Fibroblast of gingiva (primary cell): ENCODE measurements around the gene TFR2.

Experiments used
- DNase-seq: peaks from one replicate; pipeline ENCODE4 v3.0.0-alpha.2; 2011; ENCODE audit warnings: low read depth

Gene TFR2

DNA sequence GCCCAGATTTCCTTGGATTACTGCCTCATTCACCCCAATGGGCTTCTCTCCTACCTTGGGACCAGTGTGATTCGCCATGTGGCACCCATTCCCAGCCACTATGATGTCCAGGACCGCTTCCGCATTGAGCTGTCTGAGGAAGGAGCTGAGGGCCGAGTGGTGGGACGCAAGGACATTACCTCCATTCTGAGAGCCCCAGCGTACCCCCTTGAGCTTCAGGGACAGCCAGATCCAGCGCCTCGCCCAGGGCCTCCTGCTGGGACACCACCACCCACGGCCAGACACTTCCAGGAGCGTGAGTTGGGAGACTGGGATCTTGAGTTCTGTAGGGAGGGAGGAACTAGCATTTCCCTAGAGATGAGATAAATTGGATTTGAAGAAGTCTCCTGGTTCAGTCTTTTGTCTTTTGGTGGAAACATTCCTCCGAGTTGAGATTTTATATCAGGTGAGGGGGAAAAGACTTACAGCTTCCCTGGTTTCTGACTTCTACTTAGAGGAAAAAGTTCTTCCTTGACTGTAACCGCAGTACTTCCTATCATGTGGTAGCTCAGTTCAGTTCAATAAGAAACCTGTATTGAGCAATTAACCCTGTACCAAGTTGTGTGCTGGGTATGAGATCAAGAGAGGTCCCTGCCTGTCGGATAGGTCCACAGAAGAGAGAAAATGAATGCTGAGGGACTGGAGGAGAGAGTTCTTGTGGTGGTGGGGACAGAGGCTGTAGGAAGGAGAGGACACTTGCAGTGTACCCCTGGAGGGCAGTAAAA is 27.8 kb downstream of the TFR2 start:
- no peak for DNase-seq

DNA sequence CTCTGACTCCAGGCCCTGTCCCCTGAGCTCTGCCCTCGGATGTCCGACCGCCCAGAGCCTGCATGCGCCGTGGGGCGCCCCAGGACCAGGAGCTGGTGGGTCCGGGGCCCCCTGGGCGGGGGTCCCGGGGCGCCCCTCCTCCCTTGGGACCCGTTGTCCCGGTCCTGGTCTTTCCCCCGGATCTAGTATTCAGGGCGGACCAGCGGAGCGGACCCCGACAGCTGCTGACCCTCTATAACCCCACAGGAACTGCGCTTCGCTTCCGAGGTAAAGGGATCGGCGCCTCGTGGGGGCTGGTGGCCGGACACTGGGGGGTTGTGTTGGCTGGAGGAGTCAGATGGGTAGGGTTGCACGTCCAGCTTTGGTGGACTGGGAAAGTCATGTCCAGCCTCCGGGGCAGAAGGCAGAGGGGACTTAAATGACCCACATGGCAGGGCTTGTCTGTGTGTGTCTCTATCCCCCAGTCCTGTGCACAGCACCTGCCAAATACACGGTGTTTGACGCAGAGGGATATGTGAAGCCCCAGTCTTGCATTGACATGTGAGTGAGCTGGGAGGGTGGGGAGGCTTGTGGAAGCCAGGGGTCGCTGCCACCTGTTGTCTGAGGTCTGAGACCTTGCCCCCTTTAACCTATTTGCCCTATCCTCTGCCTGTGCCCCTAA is 28.5 kb downstream of the TFR2 start:
- no peak for DNase-seq

DNA sequence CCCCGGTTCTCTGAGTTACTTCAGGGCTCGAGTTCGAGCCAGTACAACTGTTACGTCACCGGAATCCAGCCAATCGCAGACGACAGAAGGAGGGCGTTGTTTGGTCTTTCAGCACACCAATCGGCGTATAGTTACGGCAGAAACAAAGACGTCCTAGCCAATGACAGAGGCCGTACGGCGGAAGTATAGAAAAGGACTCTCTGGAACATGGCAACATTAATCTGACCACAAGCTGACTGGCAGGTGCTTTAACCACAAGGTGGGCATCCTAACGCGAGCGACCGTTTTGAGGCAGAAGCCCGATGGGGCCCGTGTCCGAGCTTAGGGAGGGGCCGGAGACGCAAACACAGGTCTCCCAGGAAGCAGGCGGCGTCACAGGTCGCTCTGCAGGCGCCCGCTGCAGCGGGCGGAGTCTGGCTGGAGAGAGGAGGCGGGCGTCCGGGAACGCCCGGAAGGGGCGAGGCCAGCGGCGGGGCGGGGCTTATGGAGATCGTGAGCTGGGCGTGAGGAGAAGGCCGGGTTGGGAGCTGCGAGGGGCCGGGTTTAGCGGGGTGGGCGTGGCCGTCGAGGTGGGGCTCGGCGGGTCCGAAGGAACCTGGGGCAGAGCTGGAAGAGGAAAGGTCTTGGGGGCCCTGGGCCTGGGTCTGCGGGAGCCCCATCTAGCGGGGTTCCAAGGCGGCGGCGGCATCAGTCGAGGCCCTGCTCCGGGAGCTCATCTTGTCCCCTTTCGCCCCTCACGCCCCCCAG is 29.2 kb downstream of the TFR2 start, which contains the start of gene MOSPD3:
Gene MOSPD3, plus strand, starts transcription at position 558 of the 747 bp plus-strand sequence. CDS start 252 bp downstream, outside the sequence.
- peak; percentile 99 for DNase-seq

DNA sequence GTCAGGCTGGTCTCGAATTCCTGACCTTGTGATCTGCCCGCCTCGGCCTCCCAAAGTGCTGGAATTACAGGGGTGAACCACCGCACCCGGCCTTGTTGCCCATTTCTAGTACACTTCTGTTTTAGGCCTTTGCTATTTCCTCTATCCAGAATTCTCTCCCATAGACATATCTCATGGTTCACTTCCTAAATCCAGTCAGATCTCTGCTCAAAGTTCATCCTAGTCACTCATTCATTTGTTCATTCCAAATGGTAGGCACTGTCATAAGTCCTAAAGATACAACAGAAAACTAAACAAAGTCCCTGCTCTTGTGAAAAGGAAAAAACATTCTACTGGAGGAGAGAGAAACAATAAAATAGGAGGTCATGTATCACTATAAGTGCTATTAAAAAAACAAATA is 31.4 kb downstream of the TFR2 start:
- no peak for DNase-seq

DNA sequence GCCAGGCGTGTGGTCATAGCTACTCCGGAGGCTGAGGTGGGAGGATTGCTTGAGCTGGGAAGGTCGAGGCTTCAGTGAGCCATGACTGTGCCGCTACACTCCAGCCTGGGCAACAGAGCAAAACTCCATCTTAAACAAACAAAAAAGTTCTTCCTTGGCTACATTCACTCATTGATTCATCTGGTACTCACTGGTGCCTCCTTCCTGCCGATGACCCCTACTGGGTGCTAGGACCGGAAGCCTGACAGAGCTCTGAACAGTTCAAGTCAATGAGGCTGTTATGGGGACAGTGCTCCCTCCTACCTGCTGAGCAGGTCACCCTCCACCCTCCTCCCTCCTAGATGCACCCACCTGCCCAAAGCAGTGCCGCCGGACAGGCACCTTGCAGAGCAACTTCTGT is 34.2 kb downstream of the TFR2 start:
- DNase-seq: no peak

DNA sequence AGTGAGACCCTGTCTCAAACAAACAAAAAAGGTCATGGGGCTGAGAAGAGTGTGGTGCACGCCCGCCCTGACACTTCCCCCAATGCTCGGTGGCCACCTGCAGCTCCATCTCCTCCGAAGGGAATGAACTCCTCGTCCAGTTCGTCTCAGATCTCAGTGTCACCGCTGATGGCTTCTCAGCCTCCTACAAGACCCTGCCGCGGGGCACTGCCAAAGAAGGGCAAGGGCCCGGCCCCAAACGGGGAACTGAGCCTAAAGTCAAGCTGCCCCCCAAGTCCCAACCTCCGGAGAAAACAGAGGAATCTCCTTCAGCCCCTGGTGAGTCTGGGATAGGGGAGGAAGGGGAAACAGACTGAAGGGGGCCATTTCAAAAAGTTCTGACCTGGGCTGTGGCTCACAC is 35.0 kb downstream of the TFR2 start:
- no peak for DNase-seq

DNA sequence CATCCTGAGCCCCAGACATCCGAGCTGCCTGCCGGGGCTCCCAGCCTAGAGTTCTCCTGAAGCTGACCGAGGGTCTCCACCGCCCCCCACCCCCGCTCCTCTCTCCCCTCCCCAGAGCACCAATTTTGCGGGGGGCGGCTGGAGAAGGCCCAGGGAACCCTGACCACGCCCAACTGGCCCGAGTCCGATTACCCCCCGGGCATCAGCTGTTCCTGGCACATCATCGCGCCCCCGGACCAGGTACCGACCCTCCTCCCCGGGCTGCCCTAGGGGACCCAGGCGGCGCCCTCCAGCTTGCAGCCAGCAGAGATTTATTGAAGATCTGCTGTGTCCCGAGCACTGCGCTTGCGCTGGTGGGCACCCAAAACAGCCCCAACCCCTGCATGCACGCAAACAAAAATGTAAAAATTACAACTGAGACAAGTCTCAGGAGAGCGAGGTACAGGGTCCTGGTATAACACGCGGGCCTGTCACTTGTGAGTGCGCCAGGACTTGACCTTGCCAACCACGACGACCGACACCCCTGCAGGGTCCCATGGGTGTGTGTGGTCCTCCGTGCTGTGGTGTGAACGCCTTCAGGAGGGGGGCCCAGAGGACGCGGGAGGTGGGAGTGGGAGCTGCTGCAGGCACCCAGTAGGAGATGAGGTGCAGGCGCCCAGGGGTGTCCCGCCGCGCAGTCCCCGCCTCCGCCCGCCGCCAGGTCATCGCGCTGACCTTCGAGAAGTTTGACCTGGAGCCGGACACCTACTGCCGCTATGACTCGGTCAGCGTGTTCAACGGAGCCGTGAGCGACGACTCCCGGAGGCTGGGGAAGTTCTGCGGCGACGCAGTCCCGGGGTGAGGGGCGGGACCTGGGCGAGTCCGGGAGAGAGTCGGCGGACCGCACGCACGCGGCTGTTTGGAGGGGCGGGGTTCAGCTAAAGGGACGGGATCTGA is 36.1 kb downstream of the TFR2 start:
- DNase-seq: no peak

DNA sequence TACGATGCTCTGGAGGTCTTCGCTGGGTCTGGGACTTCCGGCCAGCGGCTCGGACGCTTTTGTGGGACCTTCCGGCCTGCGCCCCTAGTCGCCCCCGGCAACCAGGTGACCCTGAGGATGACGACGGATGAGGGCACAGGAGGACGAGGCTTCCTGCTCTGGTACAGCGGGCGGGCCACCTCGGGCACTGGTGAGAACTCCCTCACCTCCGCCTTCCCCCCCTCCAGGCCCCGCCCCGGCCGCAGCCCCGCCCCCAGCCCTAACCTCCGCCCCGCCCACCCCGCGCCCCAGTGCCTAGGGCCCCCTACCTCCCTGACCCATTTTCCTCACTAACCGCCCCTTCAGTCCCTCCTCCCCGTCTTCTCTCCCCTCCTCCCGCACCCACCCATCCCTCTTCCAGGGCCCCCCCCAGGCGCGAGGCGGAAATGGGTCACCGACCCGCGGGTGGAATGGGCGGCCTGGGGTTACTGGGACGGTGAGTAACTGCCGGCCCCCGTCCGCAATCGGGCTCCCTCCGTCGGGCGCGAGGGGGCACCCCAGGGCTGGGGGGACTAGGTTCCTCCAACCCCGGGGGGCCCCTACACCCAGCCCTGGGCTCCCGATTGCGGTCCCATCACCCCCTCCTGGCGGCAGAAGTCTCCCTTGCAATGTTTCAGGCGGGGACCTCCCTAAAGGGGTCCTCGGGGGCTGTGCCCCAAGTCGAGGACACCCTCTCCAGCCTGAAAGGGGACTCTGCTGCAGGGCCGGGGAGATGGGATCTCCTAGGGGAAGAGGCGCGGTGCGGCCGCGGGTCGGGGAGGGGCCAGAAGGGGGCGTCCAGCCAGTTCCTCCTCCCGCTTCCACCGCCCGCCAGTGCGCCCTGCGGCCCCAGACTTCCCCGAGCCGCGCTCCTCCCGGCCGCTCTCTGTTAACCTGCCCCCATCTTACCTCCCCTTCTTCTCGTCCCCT is 37.0 kb downstream of the TFR2 start:
- peak; percentile 51 for DNase-seq

DNA sequence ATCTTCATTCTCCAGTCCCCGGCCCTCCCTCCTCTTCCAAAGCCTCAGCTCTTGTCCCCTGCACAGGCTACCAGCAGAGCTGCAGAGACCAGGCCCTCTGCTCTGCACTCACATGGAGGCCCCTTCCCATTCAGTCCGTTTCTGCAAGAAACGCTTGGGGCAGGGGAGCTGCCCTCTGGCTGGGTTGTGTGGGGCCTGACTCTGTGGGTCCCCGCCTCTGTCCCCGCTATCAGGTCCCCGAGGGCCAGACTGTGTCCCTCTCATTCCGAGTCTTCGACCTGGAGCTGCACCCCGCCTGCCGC is 37.7 kb downstream of the TFR2 start:
- no peak for DNase-seq

DNA sequence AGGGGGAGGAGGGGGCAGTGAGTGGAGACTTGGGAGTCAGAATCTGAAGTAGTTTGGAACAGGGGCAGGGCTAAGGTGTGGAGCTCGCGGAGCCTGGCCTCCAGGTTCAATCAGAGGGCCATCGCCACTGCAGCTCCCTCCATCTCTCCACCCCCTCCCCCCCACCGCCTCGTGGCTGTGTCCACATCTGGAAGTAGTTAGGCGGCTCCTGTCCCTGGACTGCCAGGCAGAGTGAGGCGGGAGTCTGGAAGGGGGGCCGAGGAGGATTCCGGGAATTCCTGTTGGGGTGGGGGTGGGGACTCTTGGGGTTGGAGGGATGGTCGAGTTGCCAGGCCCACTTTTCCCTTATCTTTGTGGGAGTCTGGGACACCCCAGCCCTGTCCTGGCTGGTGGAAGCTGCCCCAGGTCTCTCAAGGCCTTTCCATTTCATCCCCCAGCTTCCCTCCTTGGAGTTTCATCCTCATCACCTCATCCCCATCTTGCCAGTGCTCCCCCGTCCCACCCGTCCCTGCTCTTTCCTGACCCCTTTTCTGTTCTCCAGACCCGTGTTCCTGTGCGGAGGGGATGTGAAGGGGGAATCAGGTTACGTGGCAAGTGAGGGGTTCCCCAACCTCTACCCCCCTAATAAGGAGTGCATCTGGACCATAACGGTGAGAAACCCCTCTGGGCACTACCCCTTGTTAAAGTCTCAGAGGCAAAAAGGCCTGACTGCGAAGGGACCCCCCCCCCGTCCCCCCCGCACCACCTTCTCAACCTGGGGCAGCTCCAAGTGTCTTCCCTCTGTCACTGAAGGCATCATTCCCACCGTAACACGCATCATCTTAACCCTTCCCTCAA is 38.2 kb downstream of the TFR2 start:
- DNase-seq: peak; percentile 88

DNA sequence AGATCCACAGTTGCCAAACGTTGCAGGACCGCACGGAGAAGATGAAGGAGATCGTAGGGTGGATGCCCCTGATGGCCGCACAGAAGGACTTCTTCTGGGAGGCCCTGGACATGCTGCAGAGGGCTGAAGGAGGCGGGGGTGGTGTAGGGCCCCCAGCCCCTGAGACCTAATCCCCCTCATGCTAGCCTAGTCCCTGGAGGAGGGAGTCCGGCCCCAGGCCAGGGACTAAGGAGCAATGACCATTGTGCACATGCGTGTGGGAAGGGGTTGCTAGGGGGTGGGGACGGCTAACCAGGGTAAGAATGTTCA is 40.7 kb downstream of the TFR2 start:
- DNase-seq: no peak

DNA sequence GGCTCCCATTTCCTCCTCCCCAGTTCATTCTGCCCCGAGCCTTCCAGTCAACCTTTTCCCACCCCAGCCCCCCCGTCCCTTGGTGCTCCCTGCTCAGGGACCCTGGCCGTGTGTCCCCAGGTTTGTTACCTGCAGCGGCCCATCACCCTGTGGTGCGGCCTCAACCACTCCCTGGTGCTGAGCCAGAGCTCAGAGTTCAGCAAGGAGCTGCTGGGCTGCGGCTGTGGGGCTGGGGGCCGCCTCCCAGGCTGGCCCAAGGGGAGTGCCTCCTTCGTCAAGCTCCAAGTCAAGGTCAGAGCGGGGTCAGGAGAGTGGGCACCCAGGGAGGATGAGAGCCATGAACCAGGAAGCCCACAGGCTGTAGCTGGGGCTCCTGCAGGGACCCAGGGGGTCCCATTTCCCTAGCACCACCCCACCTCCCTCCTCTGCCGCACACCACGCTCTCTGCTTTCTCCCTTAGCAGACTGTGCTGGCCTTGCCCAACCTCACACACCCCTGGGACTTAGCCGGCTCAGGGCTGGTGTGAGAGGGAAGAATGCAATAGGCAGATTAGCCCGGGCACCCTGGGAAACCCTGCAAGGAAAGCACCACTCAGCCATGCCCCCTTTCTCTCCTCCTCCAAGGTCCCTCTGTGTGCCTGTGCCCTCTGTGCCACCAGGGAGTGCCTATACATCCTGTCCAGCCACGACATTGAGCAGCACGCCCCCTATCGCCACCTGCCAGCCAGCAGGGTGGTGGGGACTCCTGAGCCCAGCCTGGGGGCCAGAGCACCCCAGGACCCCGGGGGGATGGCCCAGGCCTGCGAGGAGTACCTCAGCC is 41.2 kb downstream of the TFR2 start:
- no peak for DNase-seq

DNA sequence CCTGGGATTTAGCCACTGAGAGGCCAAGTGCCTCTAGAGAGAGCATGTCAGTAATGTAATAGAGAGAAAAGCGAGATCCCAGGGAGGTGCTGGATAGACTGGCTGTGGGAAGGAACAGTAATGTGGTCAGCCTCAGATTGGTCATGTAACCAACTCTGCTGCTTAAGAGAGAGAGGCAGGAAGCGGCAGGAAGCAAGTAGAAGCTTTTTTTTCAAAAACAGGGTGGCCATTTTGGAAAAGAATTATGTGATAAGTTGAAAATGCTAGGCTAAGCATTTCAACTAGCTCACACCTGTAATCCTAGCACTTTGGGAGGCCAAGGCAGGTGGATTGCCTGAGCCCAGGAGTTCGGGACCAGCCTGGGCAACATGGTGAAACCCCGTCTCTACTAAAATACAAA is 42.9 kb downstream of the TFR2 start:
- no peak for DNase-seq

DNA sequence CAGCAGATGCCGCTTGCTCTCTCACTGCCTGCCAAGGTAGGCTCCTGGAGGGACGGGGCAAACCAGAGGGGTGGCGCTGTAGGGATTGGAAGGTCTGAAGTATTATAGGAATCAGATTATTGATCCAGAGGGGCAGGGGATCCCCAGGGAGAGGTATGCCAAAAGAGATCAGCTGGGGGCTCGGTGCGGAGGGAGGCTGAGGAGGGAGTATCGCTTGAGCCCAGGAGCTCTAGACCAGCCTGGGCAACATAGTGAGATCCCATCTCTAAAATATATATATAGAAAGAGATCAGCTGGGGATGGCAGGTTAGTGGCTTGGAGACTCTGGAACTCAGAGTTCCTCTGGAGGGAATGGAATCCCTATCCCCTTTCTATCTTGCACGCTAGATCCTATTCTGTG is 46.2 kb downstream of the TFR2 start:
- DNase-seq: no peak

DNA sequence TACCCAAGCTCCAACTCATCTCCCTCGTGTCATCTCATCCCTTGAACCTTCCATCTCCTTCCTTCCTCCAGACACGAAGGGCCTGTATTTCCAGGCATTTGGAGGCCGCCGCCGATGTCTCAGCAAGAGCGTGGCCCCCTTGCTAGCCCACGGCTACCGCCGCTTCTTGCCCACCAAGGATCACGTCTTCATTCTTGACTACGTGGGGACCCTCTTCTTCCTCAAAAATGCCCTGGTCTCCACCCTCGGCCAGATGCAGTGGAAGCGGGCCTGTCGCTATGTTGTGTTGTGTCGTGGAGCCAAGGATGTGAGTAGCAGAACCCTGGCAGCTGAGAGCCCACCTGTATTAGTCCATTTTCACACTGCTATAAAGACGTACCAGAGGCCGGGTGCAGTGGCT is 49.8 kb downstream of the TFR2 start:
- DNase-seq: no peak

DNA sequence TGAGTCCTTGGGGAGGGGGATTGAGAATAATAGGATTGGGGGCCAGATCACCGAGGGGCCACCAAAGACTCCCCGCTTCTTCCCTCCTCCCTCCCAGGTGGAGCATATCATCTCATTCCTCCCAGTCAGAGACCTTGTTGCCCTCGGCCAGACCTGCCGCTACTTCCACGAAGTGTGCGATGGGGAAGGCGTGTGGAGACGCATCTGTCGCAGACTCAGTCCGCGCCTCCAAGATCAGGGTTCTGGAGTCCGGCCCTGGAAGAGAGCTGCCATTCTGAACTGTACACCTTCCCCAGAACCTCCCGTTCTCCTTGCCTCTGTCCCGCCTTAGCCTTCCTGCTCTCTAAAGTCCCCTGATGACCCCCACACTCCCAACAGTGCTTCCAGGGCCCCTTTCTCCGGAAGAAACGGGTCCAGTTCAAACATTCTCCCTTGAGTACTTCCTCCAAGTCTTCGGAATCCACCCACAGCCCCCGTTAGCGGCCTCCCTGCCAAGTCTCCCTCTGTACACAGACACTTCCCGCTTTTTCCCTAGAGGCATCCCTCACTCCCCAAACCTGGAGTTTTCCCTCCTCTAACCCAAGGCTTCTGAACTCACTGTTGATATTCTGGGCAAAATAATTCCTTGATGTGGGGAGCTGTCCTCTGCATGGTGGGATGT is 51.1 kb downstream of the TFR2 start:
- no peak for DNase-seq

DNA sequence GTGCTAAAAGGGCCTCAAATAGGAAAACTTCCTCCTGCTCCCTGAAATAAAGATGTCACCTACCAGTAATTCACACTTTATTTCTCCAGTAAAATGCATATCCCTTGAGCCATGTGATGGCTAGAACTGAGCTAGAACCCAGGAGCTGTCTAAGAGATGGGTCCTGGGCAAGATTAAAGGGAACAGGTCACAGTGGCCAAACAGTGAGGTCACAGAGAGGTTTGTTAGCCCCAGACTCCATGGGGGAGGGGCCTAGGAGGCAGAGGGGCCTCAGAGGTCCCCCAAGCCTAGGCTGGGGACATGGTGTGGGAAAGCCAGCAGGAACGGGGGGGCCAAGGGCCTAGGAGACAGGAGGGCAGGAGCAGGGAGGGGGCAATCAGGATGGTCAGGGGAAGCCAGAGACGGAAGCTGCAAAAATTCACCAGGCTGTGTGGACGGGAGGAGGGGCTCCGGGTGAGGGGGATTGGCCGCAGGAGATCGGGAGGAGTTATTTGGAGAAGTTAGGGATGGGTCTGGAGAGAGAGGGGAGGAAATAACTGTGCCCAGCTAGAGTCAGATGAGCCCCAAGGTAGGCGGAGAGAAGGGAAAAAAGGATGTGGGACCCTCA is 51.9 kb downstream of the TFR2 start:
- DNase-seq: no peak

DNA sequence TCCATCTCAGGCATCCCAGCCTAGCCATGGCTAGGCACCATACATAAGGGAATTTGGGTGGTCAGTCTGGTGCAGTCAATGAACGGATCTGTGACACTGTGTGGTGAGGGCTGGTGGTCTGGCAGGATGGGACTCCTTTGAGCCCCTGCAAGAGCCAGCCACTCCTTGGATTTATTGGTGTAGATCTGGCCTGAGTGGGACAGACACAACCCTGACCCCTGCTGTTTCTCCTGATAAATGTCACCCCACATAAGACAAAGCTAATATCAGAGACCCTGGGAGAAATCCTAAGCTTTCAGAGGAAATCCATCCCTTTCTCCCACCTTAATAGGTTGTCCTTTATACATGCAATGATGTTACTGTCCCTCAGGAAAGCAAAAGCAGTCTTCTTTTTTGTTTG is 52.9 kb downstream of the TFR2 start:
- DNase-seq: no peak
